AG04450 (cell line): ENCODE measurements around the gene RCAN1. TPM values are rescaled to one million over a fixed set of nuclear protein-coding genes. Genes with fewer than 3 reads are reported as not detected.

Experiments
- CTCF ChIA-PET: fragments of 300-600, 350-600 bp; formaldehyde crosslinking; extraction: SDS; loops from one replicate; lab custom pipeline; 2022; ENCODE audit warnings: antibody characterized with exemption, inconsistent platforms; lab: Charles Lee
- POLR2A ChIA-PET: fragments of 350-600 bp; formaldehyde crosslinking; extraction: SDS; loops from one replicate; lab custom pipeline; 2021; ENCODE audit warnings: antibody characterized with exemption, inconsistent platforms; lab: Yijun Ruan, JAX
- DNase-seq: peaks from one replicate; pipeline ENCODE4 v3.0.0-alpha.2; 2011; ENCODE audit warnings: low read depth, low spot score
- H3K27ac ChIP-seq: one replicate; pipeline ENCODE4 v1.5.1; 2012; ENCODE audit warnings: low read depth, low read length, control low read depth
- H3K27me3 ChIP-seq: one replicate; pipeline ENCODE4 v1.6.0; 2012; ENCODE audit warnings: low read length; ENCODE audit not compliant: control insufficient read depth, insufficient read depth
- H3K4me3 ChIP-seq: 2 replicates; pipeline ENCODE4 v1.5.1; 2011; ENCODE audit warnings: mild to moderate bottlenecking, low read depth, low read length, control low read depth
- H3K9me3 ChIP-seq: 2 replicates; pipeline ENCODE4 v1.5.1; 2012; ENCODE audit warnings: low read length; ENCODE audit not compliant: control insufficient read depth, insufficient read depth
- polyA plus RNA-seq: library from polyadenylated mRNA; depleted of rRNA; stranded (reverse); fragments of >200 nt; gene quantifications from 2 replicates; pipeline ENCODE4 v1.2.3, GENCODE V29; 2011
- TF ChIP-seq, protein P1 (sequence below): IDR thresholded peaks from 2 replicates; pipeline ENCODE4 v1.5.1; 2011; ENCODE audit warnings: low read depth, low read length, control low read depth, inconsistent platforms

RCAN1 gene
- polyA plus RNA-seq, 1 experiment = 50.6 TPM

DNA sequence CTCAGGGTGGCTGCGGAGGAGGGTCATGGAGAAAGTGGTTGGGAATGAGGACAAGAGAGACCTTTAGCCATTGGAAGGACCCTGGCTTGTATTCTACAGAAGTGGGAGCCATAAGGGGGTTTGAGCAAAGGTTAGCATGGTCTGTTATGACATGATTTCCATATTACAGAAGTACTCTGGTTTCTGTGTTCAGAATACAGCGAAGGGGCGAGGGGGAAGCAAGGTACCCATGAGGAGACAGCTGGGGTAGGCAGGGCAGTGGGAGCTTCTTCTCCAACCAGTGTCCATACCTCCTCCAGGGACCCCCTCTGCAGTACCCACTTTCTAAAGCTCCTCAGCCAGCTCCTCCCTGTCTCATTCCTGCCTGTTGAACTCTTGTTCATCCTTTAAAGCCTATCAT lies 81.0 kb downstream of the RCAN1 start:
- TF ChIP-seq, protein P1, sequence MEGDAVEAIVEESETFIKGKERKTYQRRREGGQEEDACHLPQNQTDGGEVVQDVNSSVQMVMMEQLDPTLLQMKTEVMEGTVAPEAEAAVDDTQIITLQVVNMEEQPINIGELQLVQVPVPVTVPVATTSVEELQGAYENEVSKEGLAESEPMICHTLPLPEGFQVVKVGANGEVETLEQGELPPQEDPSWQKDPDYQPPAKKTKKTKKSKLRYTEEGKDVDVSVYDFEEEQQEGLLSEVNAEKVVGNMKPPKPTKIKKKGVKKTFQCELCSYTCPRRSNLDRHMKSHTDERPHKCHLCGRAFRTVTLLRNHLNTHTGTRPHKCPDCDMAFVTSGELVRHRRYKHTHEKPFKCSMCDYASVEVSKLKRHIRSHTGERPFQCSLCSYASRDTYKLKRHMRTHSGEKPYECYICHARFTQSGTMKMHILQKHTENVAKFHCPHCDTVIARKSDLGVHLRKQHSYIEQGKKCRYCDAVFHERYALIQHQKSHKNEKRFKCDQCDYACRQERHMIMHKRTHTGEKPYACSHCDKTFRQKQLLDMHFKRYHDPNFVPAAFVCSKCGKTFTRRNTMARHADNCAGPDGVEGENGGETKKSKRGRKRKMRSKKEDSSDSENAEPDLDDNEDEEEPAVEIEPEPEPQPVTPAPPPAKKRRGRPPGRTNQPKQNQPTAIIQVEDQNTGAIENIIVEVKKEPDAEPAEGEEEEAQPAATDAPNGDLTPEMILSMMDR = no peak
- ChIA-PET POLR2A (no interaction called here), CTCF (interaction anchor here (1.5 kb wide), 1 partner anchor 10 kb away, joined by 4 read pairs; no protein-coding TSS in a partner anchor)
- no peak for DNase-seq
- no peaks in the 10 kb centered on the region for H3K27me3 ChIP-seq
- peaks cover 4% of the 10 kb centered on the region for H3K9me3 ChIP-seq
- no peak overlapping the region for H3K27ac ChIP-seq
- H3K4me3 ChIP-seq = no peak overlapping the region

DNA sequence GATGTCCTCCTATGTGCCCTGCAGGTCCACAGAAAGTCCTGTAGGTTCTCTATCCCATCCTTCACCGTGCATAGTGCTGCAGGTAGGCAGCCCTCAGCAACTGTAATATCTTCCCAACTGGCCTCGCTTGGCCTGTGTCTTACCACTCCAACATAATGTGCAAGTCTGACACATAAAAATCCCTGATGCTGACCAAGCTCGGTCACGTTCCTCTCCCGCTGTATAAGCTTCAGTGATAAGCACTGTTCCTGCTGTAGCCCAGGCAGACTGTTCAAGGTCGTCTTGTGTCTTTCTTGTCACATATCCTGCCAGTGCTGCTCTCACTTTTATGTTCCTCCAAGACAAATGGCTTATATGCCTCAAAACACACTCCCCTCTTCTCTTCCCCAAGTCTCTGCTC lies 83.5 kb downstream of the RCAN1 start:
- no peak overlapping the region for H3K27ac ChIP-seq
- H3K9me3 ChIP-seq = peaks cover 4% of the 10 kb centered on the region
- H3K4me3 ChIP-seq = no peak overlapping the region
- no peak for DNase-seq
- POLR2A ChIA-PET = no interaction called here
- CTCF ChIA-PET = no interaction called here
- TF ChIP-seq, protein P1 = no peak
- H3K27me3 ChIP-seq = no peaks in the 10 kb centered on the region

DNA sequence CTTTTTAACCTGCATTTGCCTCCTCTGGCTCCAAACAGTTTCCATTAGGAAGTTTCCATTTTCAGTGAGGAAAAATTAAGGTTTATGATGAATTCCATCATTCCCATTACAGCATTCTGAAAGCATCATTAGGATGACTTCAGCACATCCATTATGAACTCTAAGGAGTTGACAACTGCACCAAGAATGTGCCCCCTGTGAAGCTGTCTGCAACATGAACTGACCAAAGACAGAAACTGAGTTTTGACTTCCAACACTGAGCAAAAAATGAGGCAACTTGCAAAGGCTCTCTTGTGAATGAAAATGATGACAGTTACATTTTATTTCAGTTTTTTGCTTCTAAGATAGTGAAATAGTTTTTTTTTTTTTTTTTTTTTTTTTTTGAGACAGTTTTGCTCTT lies 84.7 kb downstream of the RCAN1 start:
- H3K27ac ChIP-seq = no peak overlapping the region
- POLR2A ChIA-PET = no interaction called here
- CTCF ChIA-PET = no interaction called here
- peaks cover 4% of the 10 kb centered on the region for H3K9me3 ChIP-seq
- H3K27me3 ChIP-seq = no peaks in the 10 kb centered on the region
- TF ChIP-seq, protein P1 = no peak
- no peak for DNase-seq
- H3K4me3 ChIP-seq = no peak overlapping the region

GRCh38 chr21:34528131-34528561 lies 86.8 kb downstream of the RCAN1 start:
- H3K27ac ChIP-seq = no peak overlapping the region
- H3K4me3 ChIP-seq = no peak overlapping the region
- CTCF ChIA-PET = no interaction called here
- no peaks in the 10 kb centered on the region for H3K27me3 ChIP-seq
- no peaks in the 10 kb centered on the region for H3K9me3 ChIP-seq
- TF ChIP-seq, protein P1 = no peak
- DNase-seq = no peak
- POLR2A ChIA-PET = no interaction called here

DNA sequence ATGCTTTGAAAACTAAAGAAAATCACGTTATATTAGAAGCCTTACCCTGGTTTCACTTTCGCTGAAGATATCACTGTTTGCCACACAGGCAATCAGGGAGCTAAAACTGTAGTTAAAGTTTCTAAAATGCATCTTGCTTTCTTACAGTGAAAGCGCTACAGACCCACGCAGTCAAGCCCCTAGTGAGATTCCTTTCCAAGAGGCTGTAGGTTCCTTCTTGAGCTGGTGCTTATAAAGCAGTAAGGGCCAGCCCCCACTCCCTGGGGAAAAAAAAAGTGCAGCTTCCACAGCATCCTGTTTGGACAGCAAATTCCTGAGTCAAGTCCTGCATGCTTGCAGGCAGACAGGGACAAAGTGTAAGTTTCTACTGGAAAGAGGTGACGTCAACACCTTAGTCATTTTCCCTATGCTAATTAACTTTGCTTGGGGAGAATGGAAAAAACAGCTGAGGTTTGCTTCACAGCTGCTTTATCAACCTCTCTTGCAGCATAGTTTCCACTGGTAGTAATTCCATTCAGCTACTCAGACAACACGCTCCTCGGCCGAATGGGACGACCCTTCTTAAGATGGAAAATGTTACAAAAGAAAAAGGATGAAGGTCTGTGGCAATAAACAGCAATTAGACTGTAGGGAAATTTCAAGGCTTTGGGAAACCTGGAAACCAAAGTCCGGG lies 88.2 kb downstream of the RCAN1 start:
- TF ChIP-seq, protein P1 = no peak
- ChIA-PET POLR2A (interaction anchor here (0.7 to 2.7 kb wide), 18 partner anchors 9 to 454 kb away, joined by 3 to 19 read pairs (median 4); partner anchors contain the start of genes MRPS6 and SLC5A3), CTCF (interaction anchor here (1.2 to 4.3 kb wide), 3 partner anchors 16 to 76 kb away, joined by 4 to 23 read pairs (median 6); no protein-coding TSS in a partner anchor)
- Histone ChIP-seq H3K9me3 (no peaks in the 10 kb centered on the region), H3K27ac (peak overlapping the region; percentile 93), H3K4me3 (peak overlapping the region; percentile 71), H3K27me3 (no peaks in the 10 kb centered on the region)
- peak; percentile 100 for DNase-seq
